HG02885 (cell line): ENCODE results near the gene ADAMTSL2.

Source experiments
- ATAC-seq: cut with Tn5 transposase; IDR thresholded peaks from one replicate; pipeline ENCODE4 v1.9.1; 2021; ENCODE audit warnings: mild to moderate bottlenecking; ENCODE audit not compliant: unreplicated experiment, poor library complexity

The ADAMTSL2 gene

GRCh38 chr9:133613432-133613831 lies 78.9 kb downstream of the ADAMTSL2 start:
- no peak for ATAC-seq

GRCh38 chr9:133614056-133614455 lies 79.6 kb downstream of the ADAMTSL2 start:
- no peak for ATAC-seq

DNA sequence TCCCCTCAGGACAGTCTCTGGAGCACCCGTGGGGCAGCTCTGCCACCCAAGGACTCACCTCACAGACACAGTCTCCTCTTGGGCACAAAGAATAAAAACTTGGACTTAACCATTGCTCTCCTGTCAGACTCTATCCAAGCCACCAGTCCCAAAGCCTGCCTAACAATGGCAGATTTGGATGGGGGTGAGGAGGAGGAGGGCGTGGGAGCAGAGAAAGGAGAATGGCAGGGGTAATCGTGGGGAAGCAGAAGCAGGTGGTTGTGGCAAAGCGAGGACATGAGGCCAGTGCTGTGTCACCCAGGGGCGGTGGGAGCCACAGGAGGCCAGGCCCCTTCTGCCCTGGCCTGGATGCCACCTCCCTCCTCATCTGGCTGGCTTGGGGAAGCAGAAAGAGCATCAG lies 80.2 kb downstream of the ADAMTSL2 start:
- ATAC-seq = no peak

DNA sequence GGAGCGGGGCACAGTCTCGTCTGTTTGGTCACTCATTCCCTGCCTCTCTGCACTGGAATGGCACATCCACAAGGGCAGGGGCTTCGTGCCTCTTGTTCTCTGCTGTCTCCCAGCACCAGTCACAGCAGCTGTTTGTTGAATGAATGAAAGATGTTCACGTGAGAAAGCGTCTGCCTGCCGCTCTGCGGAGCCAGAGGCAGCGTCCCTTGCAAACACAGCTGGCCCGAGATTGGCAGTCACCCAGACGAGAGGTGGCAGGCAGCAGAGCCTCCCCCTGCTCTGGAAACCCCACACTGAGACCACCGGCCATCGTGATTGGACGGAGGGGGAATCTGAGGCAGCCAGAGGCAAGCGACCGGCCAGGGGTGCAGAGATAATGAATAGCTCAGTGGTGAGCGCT lies 80.7 kb downstream of the ADAMTSL2 start:
- no peak for ATAC-seq

- no peak for ATAC-seq
Measured at GRCh38 chr9:133615606-133616188, 81.2 kb downstream of the ADAMTSL2 start.

DNA sequence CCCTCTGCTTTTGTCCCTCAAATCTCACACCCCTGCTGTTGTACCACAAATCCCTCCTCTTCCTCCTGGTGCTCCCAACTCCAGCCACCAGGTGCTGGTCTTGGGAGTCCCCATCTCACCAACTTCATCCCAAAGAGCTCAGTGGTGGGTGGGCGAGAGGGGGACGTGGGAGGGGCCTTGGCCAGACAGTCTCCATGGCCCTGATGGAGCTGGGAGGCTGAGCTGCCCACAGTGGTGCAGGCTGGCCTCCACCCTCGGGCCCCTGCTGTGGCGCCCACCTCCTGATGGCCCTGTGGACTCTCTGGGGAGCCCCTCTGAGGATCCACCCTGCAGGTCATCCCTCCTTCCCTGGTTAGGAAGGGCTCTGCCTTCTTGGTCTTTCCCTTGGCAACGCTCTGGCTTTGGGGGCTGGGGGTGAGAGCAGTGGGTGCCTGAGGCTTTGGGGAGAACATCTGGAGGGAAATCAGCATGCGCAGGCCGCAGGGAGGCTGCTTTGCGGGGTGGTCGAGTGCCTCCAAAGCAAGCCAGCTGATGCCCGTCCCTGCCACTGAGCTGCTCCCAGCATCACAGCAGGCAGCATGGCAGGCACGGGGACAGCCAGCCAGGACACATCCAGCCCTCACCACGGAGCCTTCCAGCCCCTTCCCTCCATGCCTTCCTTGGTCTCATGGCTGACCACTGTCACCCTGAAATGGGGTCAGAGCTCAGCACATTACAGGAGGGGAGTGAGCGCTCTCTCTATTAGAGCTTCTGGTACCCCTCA lies 82.3 kb downstream of the ADAMTSL2 start:
- no peak for ATAC-seq

DNA sequence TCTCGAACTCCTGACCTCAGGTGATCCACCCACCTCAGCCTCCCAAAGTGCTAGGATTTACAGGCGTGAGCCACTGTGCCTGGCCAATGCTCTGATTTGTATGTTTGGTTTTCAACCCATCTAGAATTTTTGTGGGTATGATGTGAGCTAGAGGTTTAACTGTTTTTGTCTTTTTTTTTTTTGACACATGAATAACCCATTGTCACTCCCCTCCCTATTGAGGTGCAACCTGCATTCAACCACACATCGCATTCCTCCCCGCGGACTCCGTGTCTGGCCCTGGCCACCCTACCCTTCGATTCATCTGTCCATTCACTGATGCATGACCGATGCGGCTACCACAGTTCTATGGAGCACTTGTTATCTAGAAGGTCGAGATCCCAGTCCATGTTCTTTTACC lies 84.2 kb downstream of the ADAMTSL2 start:
- no peak for ATAC-seq

- ATAC-seq = no peak
Measured at GRCh38 chr9:133619791-133620190, 85.3 kb downstream of the ADAMTSL2 start.

DNA sequence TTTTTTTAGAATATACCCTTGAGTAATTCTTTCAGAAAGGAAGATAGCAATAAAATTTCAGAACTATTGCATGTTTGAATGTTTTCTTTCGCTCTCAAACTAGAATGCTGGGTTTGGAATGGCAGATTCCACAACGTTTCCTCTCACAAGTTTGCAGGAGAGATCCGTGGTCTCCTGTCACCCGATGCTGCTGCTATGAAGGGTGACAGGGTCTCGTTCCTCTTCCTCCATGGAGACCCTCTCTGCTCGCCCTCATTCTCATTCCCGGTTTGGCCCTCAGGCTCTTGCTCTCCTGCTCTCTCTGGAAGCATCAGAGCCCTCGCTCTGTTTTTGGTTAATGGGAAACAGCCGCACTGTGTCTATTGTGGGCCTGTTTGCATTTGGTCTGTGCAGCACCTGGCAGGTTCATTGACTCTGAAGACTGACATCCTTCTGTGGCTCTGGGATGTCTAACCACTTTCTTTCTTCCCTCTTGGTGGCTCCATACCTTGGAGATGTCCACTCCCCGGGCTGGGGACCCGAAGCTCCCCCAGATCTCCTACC lies 87.3 kb downstream of the ADAMTSL2 start:
- ATAC-seq = no peak

DNA sequence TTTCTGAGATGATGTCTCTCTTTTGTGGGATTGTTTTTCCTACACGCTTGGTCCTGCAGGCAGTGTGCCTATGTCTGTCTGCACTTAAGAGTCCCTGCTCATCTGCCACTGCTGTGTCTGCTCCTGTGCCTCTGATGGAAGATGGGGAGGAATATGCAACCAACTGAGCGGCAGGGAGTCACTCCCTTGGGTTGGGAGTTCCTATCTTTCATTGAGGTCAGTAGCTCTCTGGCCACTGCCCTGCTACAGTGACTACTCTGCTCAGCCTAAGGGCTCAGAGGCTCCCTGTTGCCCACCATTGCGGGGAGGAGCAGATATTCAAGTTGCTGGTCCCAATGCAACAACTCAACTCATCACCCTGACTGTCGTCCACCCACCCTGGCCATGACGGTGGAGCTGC lies 88.1 kb downstream of the ADAMTSL2 start:
- ATAC-seq = no peak
